Sigmoid colon (tissue), 4 donors: ENCODE data around the gene INVS.

Source experiments
- EP300 ChIP-seq, 4 donors: sonication (generic); formaldehyde crosslinking; IDR thresholded peaks; one replicate each; pipeline ENCODE4 v1.6.1; 2017; ENCODE audit warnings: antibody characterized with exemption in 4 of 4
- POLR2A ChIP-seq, 2 donors: fragments of 450-650 bp; IDR thresholded peaks; one replicate each; pipeline ENCODE4 v1.6.1; 2016; ENCODE audit warnings: antibody characterized with exemption in 2 of 2, mild to moderate bottlenecking in 2 of 2, moderate library complexity in 2 of 2
- POLR2AphosphoS5 ChIP-seq, 4 donors: sonication (generic); formaldehyde crosslinking; IDR thresholded peaks; one replicate each; pipeline ENCODE4 v1.6.1; 2017; ENCODE audit warnings: antibody characterized with exemption in 4 of 4
- TF ChIP-seq, protein P1 (sequence below), 4 experiments: fragments of 450-650 bp in 3 of 4; fragments of 200-600 bp in 1 of 4; IDR thresholded peaks; one replicate each; pipeline ENCODE4 v1.5.1; 2016 to 2019; ENCODE audit warnings: antibody characterized with exemption in 4 of 4, mild to moderate bottlenecking in 3 of 4, moderate library complexity in 2 of 4

GRCh38 chr9:100126423-100126822 lies 27.4 kb downstream of the INVS start:
- TF ChIP-seq, protein P1, sequence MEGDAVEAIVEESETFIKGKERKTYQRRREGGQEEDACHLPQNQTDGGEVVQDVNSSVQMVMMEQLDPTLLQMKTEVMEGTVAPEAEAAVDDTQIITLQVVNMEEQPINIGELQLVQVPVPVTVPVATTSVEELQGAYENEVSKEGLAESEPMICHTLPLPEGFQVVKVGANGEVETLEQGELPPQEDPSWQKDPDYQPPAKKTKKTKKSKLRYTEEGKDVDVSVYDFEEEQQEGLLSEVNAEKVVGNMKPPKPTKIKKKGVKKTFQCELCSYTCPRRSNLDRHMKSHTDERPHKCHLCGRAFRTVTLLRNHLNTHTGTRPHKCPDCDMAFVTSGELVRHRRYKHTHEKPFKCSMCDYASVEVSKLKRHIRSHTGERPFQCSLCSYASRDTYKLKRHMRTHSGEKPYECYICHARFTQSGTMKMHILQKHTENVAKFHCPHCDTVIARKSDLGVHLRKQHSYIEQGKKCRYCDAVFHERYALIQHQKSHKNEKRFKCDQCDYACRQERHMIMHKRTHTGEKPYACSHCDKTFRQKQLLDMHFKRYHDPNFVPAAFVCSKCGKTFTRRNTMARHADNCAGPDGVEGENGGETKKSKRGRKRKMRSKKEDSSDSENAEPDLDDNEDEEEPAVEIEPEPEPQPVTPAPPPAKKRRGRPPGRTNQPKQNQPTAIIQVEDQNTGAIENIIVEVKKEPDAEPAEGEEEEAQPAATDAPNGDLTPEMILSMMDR (IDR thresholded peaks at IDR 0.05) = no peak
- TF ChIP-seq EP300 (IDR thresholded peaks at IDR 0.05) (no peak), POLR2A (IDR thresholded peaks at IDR 0.05) (no peak), POLR2AphosphoS5 (IDR thresholded peaks at IDR 0.05) (no peak)
